B cell (primary cell): ENCODE measurements around the gene ETV2. TPM values are rescaled to one million over a fixed set of nuclear protein-coding genes. Genes with fewer than 3 reads are reported as not detected.

Source experiments
- ATAC-seq: fragments of 200-7000 bp; cut with Tn5 transposase; one replicate; pipeline ENCODE4 v1.10.0; 2021; ENCODE audit warnings: low read depth, mild to moderate bottlenecking, moderate number of reproducible peaks, moderate library complexity
- CTCF ChIA-PET: fragments of 350-600 bp; sonication (Branson Sonifier 250); formaldehyde crosslinking; loops from one replicate; lab custom pipeline; 2021; ENCODE audit warnings: antibody characterized with exemption, inconsistent platforms; lab: Charles Lee
- POLR2A ChIA-PET: fragments of 350-600 bp; sonication (Branson Sonifier 250); formaldehyde crosslinking; loops from one replicate; lab custom pipeline; 2021; ENCODE audit warnings: antibody characterized with exemption; lab: Charles Lee
- DNase-seq: peaks from one replicate; pipeline ENCODE4 v3.0.0; 2013
- H2AFZ ChIP-seq: 2 replicates; pipeline ENCODE4 v1.6.1; 2012; ENCODE audit warnings: mild to moderate bottlenecking, low read depth, low read length; ENCODE audit not compliant: insufficient read depth, poor library complexity, severe bottlenecking
- H3K27ac ChIP-seq, 2 donors: 1 replicate in 1 of 2; 2 replicates in 1 of 2; pipeline ENCODE4 v1.5.1; 2012 to 2013; ENCODE audit warnings: low read length in 2 of 2, mild to moderate bottlenecking in 2 of 2, moderate library complexity in 1 of 2
- H3K27me3 ChIP-seq, 4 experiments: fragments of 200-600 bp in 1 of 4; sonication (generic) in 1 of 4; replicated peaks in 1 of 4; 1 replicate in 2 of 4; 2 replicates in 2 of 4; pipeline versions ENCODE4 v1.6.1 to v1.7.0; 2013 to 2016; ENCODE audit warnings: low read length in 3 of 4, mild to moderate bottlenecking in 2 of 4, mixed read lengths in 1 of 4, moderate library complexity in 1 of 4; ENCODE audit not compliant: insufficient read depth in 4 of 4, control insufficient read depth in 3 of 4; ENCODE audit errors: control extremely low read depth in 1 of 4
- H3K36me3 ChIP-seq, 2 experiments: replicated peaks in 1 of 2; 1 replicate in 1 of 2; 2 replicates in 1 of 2; pipeline versions ENCODE4 v1.6.1 to v1.7.1; 2013; ENCODE audit warnings: low read length in 1 of 2; ENCODE audit not compliant: insufficient read depth in 2 of 2, control insufficient read depth in 1 of 2; ENCODE audit errors: control extremely low read depth in 1 of 2, extremely low read depth in 1 of 2
- H3K4me1 ChIP-seq, 2 donors: fragments of 200-600 bp in 1 of 2; sonication (generic) in 1 of 2; 1 replicate in 1 of 2; 2 replicates in 1 of 2; pipeline versions ENCODE4 v1.5.1 to v1.6.1; 2013 to 2017; ENCODE audit warnings: low read length in 2 of 2; ENCODE audit not compliant: control insufficient read depth in 2 of 2, insufficient read depth in 2 of 2
- H3K4me2 ChIP-seq: replicated peaks from 2 replicates; pipeline ENCODE3; 2012; ENCODE audit warnings: mild to moderate bottlenecking, low read depth, low read length; ENCODE audit not compliant: poor library complexity, severe bottlenecking
- H3K4me3 ChIP-seq, 5 experiments: fragments of 200-600 bp in 1 of 5; sonication (generic) in 1 of 5; 1 replicate in 3 of 5; 2 replicates in 2 of 5; pipeline versions ENCODE4 v1.5.1 to v1.7.0; 2011 to 2016; ENCODE audit warnings: low read length in 4 of 5, mild to moderate bottlenecking in 4 of 5, low read depth in 2 of 5, control low read depth in 1 of 5, moderate library complexity in 1 of 5; ENCODE audit not compliant: insufficient read depth in 1 of 5; ENCODE audit errors: control extremely low read depth in 1 of 5, extremely low read depth in 1 of 5
- H3K79me2 ChIP-seq: fragments of 200-600 bp; sonication (generic); one replicate; pipeline ENCODE4 v1.6.0; 2016; ENCODE audit warnings: low read length; ENCODE audit not compliant: control insufficient read depth, insufficient read depth
- H3K9ac ChIP-seq: fragments of 200-600 bp; sonication (generic); 2 replicates; pipeline ENCODE4 v1.6.1; 2017; ENCODE audit warnings: mild to moderate bottlenecking, low read length, moderate library complexity
- H3K9me3 ChIP-seq, 3 donors: one replicate each; pipeline versions ENCODE4 v1.6.1 to v1.7.1; 2013; ENCODE audit warnings: low read length in 2 of 3; ENCODE audit not compliant: control insufficient read depth in 2 of 3, insufficient read depth in 1 of 3; ENCODE audit errors: control extremely low read depth in 1 of 3
- H4K20me1 ChIP-seq: 2 replicates; pipeline ENCODE4 v1.6.0; 2012; ENCODE audit warnings: mild to moderate bottlenecking, low read length; ENCODE audit not compliant: insufficient read depth, control insufficient read depth, poor library complexity, severe bottlenecking
- H3K27ac Mint-ChIP-seq: one replicate; pipeline ENCODE4 v1.8.0; 2021; ENCODE audit warnings: mixed read lengths
- H3K27me3 Mint-ChIP-seq: one replicate; pipeline ENCODE4 v1.8.0; 2021; ENCODE audit warnings: mixed read lengths
- H3K4me1 Mint-ChIP-seq: one replicate; pipeline ENCODE4 v1.8.0; 2021; ENCODE audit warnings: mixed read lengths
- H3K4me3 Mint-ChIP-seq: one replicate; pipeline ENCODE4 v1.8.0; 2021; ENCODE audit warnings: mixed read lengths
- H3K9me3 Mint-ChIP-seq: one replicate; pipeline ENCODE4 v1.8.0; 2022; ENCODE audit warnings: mixed read lengths; ENCODE audit not compliant: insufficient read depth
- EZH2 ChIP-seq: IDR thresholded peaks from 2 replicates; pipeline ENCODE4 v1.6.1; 2012; ENCODE audit warnings: borderline replicate concordance, low read depth, mild to moderate bottlenecking, moderate library complexity, low read length; ENCODE audit not compliant: insufficient read depth, poor library complexity, severe bottlenecking
- WGBS: methylation state at CpG from one replicate; pipeline ENCODE4 v1.1.5; 2013; ENCODE audit warnings: missing lambda C conversion rate; ENCODE audit not compliant: insufficient coverage; 5-methylcytosine and 5-hydroxymethylcytosine counted together
- intact Hi-C: fragments of 100-400 bp; cut with micrococcal nuclease; formaldehyde crosslinking; loops from one replicate; pipeline ENCODE4 v1.10.0; 2022
- polyA plus RNA-seq: library from polyadenylated mRNA; depleted of rRNA; stranded (reverse); fragments of >200 nt; gene quantifications from 2 replicates; pipeline ENCODE4 v1.2.3, GENCODE V29; 2012
- total RNA-seq, 2 donors: library from RNA; stranded (reverse); fragments of 120-200 nt in 1 of 2; gene quantifications; 1 replicate in 1 of 2; 2 replicates in 1 of 2; pipeline versions ENCODE4 v1.2.3 to v1.2.4, GENCODE V29; 2013 to 2022
- TF ChIP-seq, protein P1 (sequence below): fragments of 200-600 bp; IDR thresholded peaks from one replicate; pipeline ENCODE4 v1.8.0; 2022; ENCODE audit warnings: antibody characterized with exemption, mild to moderate bottlenecking

Gene ETV2
- total and polyA plus RNA-seq, 2 donors (not counting 1 experiment from before 2014, with no cell fraction given): 0.42 to 0.49 TPM

DNA sequence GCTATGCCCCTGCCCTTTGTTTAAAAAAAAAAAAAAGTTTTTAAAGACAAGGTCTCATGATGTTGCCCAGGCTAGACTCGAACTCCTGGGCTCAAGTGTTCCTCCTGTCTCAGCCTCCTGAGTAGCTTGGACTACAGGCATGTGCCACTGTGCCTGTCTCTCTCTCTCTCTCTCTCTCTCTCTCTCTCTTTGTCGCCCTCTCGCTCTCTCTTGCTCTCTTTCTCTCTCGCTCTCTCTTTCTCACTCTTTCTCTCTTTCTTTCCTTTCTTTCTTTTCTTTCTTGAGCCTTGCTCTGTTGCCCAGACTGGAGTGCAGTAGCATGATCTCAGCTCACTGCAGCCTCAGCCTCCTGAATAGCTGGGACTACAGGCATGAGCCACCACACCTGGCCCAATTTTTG is 14.1 kb downstream of the ETV2 start:
- H3K4me3 ChIP-seq: no peak overlapping the region
- H3K27ac Mint-ChIP-seq: no peak overlapping the region
- no peak for DNase-seq
- H3K4me2 ChIP-seq: no peak overlapping the region
- peaks cover 9 to 71% of the 10 kb centered on the region in 2 experiments for H3K36me3 ChIP-seq
- no peak overlapping the region for H3K9ac ChIP-seq
- 100% methylated on average over 4 of the region's 4 CpGs for WGBS
- no peaks in the 10 kb centered on the region for H3K27me3 Mint-ChIP-seq
- peaks cover 5% of the 10 kb centered on the region for H4K20me1 ChIP-seq
- no peaks in the 10 kb centered on the region for H3K9me3 ChIP-seq
- H3K4me3 Mint-ChIP-seq: no peak overlapping the region
- peaks cover 2% of the 10 kb centered on the region in 2 donors for H3K4me1 ChIP-seq
- no peaks in the 10 kb centered on the region for H3K27me3 ChIP-seq
- POLR2A ChIA-PET: interaction anchor here (0.8 kb wide), 1 partner anchor 11 kb away, joined by 4 read pairs; no protein-coding TSS in a partner anchor
- CTCF ChIA-PET: interaction anchor here (0.6 kb wide), 1 partner anchor 19 kb away, joined by 3 read pairs; no protein-coding TSS in a partner anchor
- intact Hi-C loops: no loop called here
- H3K27ac ChIP-seq: no peak overlapping the region
- no peak for TF ChIP-seq EZH2
- TF ChIP-seq, protein P1, sequence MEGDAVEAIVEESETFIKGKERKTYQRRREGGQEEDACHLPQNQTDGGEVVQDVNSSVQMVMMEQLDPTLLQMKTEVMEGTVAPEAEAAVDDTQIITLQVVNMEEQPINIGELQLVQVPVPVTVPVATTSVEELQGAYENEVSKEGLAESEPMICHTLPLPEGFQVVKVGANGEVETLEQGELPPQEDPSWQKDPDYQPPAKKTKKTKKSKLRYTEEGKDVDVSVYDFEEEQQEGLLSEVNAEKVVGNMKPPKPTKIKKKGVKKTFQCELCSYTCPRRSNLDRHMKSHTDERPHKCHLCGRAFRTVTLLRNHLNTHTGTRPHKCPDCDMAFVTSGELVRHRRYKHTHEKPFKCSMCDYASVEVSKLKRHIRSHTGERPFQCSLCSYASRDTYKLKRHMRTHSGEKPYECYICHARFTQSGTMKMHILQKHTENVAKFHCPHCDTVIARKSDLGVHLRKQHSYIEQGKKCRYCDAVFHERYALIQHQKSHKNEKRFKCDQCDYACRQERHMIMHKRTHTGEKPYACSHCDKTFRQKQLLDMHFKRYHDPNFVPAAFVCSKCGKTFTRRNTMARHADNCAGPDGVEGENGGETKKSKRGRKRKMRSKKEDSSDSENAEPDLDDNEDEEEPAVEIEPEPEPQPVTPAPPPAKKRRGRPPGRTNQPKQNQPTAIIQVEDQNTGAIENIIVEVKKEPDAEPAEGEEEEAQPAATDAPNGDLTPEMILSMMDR: no peak
- H3K79me2 ChIP-seq: peaks cover 41% of the 10 kb centered on the region
- H2AFZ ChIP-seq: no peak overlapping the region
- no peak for ATAC-seq
- peaks cover 7% of the 10 kb centered on the region for H3K4me1 Mint-ChIP-seq
- no peaks in the 10 kb centered on the region for H3K9me3 Mint-ChIP-seq

DNA sequence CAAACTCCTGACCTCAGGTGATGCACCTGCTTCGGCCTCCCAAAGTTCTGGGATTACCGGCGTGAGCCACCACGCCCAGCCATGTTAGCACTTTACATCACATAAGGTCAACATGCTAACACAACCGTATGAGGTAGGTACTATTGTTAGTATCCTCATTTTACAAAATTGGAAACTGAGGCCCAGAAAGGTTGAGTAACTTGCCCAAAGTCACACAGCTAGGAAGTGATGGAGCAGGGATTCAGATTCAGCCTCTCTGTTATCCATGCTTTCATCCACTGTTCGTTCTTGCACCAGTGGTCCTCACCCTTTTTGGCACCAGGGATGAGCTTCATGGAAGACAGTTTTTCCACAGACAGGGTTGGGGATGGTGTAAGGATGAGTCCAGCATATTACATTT is 15.2 kb downstream of the ETV2 start:
- H3K4me2 ChIP-seq: no peak overlapping the region
- POLR2A ChIA-PET: no interaction called here
- H2AFZ ChIP-seq: no peak overlapping the region
- Mint-ChIP-seq H3K27me3 (no peaks in the 10 kb centered on the region), H3K27ac (no peak overlapping the region), H3K4me3 (no peak overlapping the region), H3K9me3 (no peaks in the 10 kb centered on the region), H3K4me1 (no peaks in the 10 kb centered on the region)
- H3K36me3 ChIP-seq: peaks cover 8 to 68% of the 10 kb centered on the region in 2 experiments
- no peak overlapping the region for H3K9ac ChIP-seq
- H3K4me1 ChIP-seq: no peaks in the 10 kb centered on the region
- intact Hi-C loops: no loop called here
- H3K4me3 ChIP-seq: no peak overlapping the region
- TF ChIP-seq EZH2: no peak
- TF ChIP-seq, protein P1: no peak
- no peak overlapping the region for H3K27ac ChIP-seq
- ATAC-seq (no peak), DNase-seq (no peak)
- CTCF ChIA-PET: no interaction called here
- H4K20me1 ChIP-seq: no peaks in the 10 kb centered on the region
- H3K79me2 ChIP-seq: peaks cover 32% of the 10 kb centered on the region
- no peaks in the 10 kb centered on the region for H3K9me3 ChIP-seq
- H3K27me3 ChIP-seq: no peaks in the 10 kb centered on the region
- no CpG with 5 or more reads among the region's 6 CpGs for WGBS
